Dendritic cell treated with granulocyte-macrophage colony-stimulating factor and Interleukin-4, amounts not matched to agents 40 ng/mL and 50 ng/mL, for 4 days (primary cell): ENCODE results near the gene ADCY9.

Experiments used
- H3K27ac Mint-ChIP-seq: one replicate; pipeline ENCODE4 v1.8.0; 2022; ENCODE audit warnings: mild to moderate bottlenecking, mixed read lengths
- H3K27me3 Mint-ChIP-seq: one replicate; pipeline ENCODE4 v1.8.0; 2022; ENCODE audit warnings: mild to moderate bottlenecking, mixed read lengths
- H3K36me3 Mint-ChIP-seq: one replicate; pipeline ENCODE4 v1.8.0; 2022; ENCODE audit warnings: low read depth, mixed read lengths
- H3K4me1 Mint-ChIP-seq: one replicate; pipeline ENCODE4 v1.8.0; 2022; ENCODE audit warnings: low read depth, mixed read lengths
- H3K4me3 Mint-ChIP-seq: one replicate; pipeline ENCODE4 v1.8.0; 2022; ENCODE audit warnings: mild to moderate bottlenecking, moderate library complexity, mixed read lengths
- H3K9me3 Mint-ChIP-seq: one replicate; pipeline ENCODE4 v1.8.0; 2022; ENCODE audit warnings: mixed read lengths
- intact Hi-C: fragments of 100-400 bp; cut with micrococcal nuclease; formaldehyde crosslinking; loops from one replicate; pipeline ENCODE4 v1.15.0; 2022

Gene ADCY9

DNA sequence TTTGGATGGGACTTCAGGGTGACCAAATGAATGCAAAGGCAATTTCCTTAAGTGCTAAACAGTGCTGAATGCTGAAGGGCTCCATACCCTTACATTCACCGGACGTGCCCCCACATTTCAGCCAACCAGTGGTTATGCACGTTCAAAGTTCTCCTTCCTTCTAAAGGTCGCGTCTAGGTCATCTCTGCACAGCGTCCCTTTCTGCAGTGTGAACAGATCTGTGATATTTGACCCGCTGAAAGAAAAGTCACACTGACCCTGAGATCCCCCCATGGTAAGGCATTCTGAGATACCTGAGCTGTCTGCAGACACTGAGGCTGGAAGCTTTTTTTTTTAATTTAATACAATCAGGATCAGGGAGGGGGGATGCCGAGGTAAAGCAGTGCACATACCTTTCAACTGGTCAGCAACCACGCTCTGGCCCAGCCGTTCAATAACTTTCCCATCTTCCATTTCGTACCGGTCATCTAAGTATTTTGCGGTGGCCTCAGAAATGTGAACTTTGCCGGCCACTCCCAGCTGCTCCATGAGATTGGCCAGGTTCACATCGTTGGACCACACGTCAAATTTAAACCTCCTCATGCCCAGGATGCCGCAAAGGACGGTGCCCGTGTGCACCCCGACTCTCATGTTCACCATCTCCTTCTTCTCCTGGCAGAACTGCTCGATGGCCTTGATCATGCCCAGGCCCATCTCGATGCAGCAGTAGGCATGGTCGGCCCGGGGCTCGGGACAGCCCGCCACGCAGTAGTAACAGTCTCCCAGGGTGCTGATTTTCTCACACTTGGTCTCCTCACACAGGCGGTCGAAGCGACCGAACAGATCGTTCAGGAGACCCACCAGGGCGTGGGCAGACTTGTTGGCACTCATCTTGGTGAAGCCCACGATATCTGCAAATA lies 2.6 kb downstream of the ADCY9 start:
- Mint-ChIP-seq H3K27ac (no peak overlapping the region), H3K9me3 (no peaks in the 10 kb centered on the region), H3K4me1 (peaks cover 68% of the 10 kb centered on the region), H3K36me3 (peaks cover 28% of the 10 kb centered on the region), H3K4me3 (peak overlapping the region; percentile 2), H3K27me3 (peaks cover 23% of the 10 kb centered on the region)
- intact Hi-C loops: loop anchor here (10.0 kb wide), 1 partner anchor 129 kb away; no protein-coding TSS in a partner anchor

DNA sequence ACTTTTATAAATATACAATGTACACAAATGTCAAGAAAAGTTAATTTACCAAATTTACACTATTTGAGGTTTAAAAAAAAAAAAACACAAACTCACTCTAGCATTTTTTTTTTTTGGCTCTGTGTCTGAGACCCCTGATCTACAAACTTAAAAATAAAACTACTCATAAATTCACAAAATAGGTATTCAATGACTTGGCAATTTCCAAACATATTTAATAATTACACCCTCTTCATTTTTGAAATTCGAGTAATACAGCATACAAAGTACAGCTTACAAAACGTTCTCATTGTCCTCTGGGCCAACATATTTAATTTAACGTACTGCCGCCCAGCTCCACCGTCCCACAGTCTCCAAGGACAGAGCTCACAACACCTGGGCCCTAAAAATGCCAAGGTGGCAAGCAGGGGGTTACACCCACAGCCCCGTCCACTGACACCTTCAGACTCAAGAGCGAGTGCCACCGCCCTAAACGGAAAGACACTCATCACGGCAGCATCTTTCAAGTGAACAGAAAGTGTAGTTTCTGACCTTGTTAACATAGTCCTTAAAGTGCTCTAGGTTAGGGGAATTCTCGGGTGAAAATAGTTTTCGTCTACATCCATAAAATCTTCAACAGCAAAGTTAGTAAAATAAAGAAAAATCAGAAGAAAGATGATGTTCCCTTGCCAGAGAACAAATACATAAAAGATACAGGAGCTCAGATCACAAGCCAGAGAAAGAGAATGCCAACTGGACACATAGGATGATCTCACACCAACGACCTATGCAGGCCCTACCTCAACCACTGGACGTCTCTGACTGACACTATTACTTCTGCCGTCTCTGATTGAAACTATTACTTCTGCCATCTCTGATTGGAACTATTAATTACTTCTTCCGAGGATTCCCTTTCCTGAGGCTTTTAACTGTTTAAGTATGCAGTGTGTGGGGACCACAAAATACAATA lies 4.2 kb downstream of the ADCY9 start:
- peak overlapping the region; percentile 25 for H3K4me3 Mint-ChIP-seq
- peaks cover 11% of the 10 kb centered on the region for H3K27me3 Mint-ChIP-seq
- peaks cover 65% of the 10 kb centered on the region for H3K4me1 Mint-ChIP-seq
- no peaks in the 10 kb centered on the region for H3K9me3 Mint-ChIP-seq
- intact Hi-C loops: loop anchor here (10.0 kb wide), 1 partner anchor 127 kb away; no protein-coding TSS in a partner anchor
- no peak overlapping the region for H3K27ac Mint-ChIP-seq
- H3K36me3 Mint-ChIP-seq: peaks cover 39% of the 10 kb centered on the region

DNA sequence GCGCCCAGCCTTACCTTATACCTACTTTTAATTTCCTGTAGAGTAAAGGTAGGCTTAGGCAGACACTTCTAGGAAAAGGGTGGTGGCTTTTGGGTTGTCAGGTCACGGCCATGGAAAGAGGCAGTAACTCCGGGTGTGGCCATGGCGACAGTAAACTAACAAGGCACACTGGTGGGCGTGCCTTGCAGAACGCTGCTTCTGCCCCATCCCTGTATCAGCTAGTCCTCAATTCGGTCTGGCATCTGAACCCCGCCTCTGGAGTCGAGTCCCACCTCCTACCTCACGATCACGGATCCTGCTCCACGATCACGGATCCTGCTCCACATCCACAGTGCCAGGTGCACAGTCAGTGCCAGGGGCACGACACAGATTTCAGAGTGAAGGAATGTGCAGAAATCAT lies 5.6 kb downstream of the ADCY9 start:
- intact Hi-C loops: loop anchor here (10.0 kb wide), 1 partner anchor 126 kb away; no protein-coding TSS in a partner anchor
- peaks cover 74% of the 10 kb centered on the region for H3K4me1 Mint-ChIP-seq
- H3K27ac Mint-ChIP-seq: no peak overlapping the region
- peaks cover 9% of the 10 kb centered on the region for H3K27me3 Mint-ChIP-seq
- no peak overlapping the region for H3K4me3 Mint-ChIP-seq
- no peaks in the 10 kb centered on the region for H3K9me3 Mint-ChIP-seq
- peaks cover 47% of the 10 kb centered on the region for H3K36me3 Mint-ChIP-seq

DNA sequence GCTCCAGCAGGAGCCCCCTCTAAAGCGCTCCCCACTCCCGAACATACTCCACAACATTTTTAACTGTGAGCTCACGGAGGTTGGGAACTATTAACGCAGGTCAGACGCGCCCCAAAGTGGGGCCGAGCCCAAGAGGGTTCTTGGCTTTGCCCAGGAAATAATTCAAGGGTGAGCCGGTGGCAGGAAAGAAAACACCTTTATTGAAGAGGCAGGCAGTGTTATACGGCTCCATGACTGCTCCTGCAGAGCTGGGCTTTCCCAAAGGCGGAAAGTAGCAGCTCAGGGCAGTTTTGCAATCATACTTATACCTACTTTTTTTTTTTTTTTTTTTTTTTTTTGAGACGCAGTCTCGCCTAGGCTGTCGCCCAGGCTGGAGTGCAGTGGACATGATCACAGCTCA lies 6.2 kb downstream of the ADCY9 start:
- no peak overlapping the region for H3K27ac Mint-ChIP-seq
- peaks cover 73% of the 10 kb centered on the region for H3K4me1 Mint-ChIP-seq
- H3K36me3 Mint-ChIP-seq: peaks cover 52% of the 10 kb centered on the region
- intact Hi-C loops: loop anchor here (10.0 kb wide), 1 partner anchor 125 kb away; no protein-coding TSS in a partner anchor
- H3K9me3 Mint-ChIP-seq: no peaks in the 10 kb centered on the region
- H3K27me3 Mint-ChIP-seq: peaks cover 7% of the 10 kb centered on the region
- no peak overlapping the region for H3K4me3 Mint-ChIP-seq

DNA sequence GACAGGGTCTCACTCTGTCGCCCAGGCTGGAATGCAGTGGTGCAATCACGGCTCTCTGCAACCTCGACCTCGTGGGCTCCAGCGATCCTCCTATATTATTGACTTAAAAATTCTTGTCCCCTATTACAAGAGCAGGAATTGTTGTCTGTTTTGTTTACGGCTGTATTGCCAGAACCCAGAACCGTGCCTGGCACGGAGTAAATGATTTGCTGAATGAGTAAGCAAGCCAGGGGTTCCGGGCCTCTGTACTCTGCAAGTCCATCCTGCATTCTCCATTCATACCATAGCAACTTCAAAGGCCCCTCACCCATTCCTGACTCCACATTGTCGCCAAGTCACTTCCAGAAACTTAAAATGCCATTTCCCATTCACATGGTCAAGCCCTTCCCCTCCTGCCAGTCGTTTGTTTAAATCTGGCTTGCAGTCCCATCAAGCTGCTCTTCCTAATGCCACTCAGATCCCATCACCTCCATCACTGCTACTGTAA lies 6.9 kb downstream of the ADCY9 start:
- peaks cover 53% of the 10 kb centered on the region for H3K36me3 Mint-ChIP-seq
- intact Hi-C loops: no loop called here
- H3K27me3 Mint-ChIP-seq: peaks cover under 1% of the 10 kb centered on the region
- no peak overlapping the region for H3K4me3 Mint-ChIP-seq
- no peak overlapping the region for H3K27ac Mint-ChIP-seq
- no peaks in the 10 kb centered on the region for H3K9me3 Mint-ChIP-seq
- H3K4me1 Mint-ChIP-seq: peaks cover 66% of the 10 kb centered on the region

DNA sequence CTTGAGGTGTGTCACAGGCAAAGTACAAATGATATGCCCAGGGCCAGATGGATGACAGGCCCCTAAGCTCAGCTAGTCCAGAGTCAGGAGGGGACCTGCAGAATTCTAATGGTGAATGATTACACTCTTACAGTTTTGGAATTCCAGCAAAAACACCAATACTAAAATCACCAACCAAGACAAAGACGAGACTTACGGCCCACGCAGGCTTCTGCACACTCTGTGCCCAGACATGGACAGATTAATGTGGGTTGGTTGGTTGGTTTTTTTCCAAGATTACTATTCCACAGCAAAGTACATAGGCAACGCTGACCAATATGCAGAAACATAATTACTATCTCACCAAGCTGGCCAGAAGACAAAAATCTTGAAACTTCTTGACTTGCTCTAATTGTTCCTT lies 9.7 kb downstream of the ADCY9 start:
- no peak overlapping the region for H3K4me3 Mint-ChIP-seq
- intact Hi-C loops: no loop called here
- no peaks in the 10 kb centered on the region for H3K27me3 Mint-ChIP-seq
- H3K9me3 Mint-ChIP-seq: no peaks in the 10 kb centered on the region
- H3K27ac Mint-ChIP-seq: no peak overlapping the region
- H3K4me1 Mint-ChIP-seq: peaks cover 41% of the 10 kb centered on the region
- peaks cover 67% of the 10 kb centered on the region for H3K36me3 Mint-ChIP-seq

DNA sequence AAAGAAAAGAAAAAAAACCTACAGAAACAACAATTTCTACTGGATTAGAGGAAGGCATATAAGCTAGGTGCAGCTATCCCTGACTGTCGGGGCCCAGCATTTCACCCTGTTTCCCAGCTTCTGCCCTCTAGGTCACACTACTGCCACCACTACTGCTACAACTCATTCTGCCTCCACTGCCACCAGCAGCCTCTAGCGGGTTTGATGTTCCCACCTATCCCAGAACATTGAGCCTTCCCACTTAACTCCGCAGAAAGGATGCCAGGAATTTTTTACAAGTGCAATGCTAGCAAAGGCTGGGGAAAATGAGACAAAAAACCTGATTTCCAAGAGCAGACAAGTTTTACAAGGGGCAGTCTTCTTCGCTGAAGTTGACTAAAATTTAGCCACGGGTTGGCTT lies 10.4 kb downstream of the ADCY9 start:
- no peaks in the 10 kb centered on the region for H3K27me3 Mint-ChIP-seq
- intact Hi-C loops: no loop called here
- peaks cover 67% of the 10 kb centered on the region for H3K36me3 Mint-ChIP-seq
- H3K9me3 Mint-ChIP-seq: no peaks in the 10 kb centered on the region
- no peak overlapping the region for H3K4me3 Mint-ChIP-seq
- H3K4me1 Mint-ChIP-seq: peaks cover 34% of the 10 kb centered on the region
- H3K27ac Mint-ChIP-seq: no peak overlapping the region

DNA sequence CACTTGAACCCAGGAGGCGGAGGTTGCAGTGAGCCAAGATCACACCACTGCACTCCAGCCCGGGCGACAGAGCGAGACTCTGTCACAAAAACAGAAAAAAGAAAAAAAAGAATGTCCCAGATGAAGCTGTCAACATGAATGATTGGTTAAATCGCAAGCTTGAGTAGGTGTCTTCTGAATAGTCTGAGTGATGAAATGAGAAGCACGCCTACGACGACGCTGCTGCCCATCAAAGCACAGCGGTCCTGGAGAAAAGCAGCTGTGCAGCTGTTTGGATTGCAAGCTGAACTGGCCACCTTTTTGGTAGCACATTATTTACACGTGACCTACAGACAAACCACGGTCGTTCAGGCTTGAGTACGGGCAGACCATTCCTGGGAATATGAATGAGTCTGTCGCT lies 12.5 kb downstream of the ADCY9 start:
- H3K4me1 Mint-ChIP-seq: peaks cover 17% of the 10 kb centered on the region
- no peaks in the 10 kb centered on the region for H3K27me3 Mint-ChIP-seq
- H3K36me3 Mint-ChIP-seq: peaks cover 63% of the 10 kb centered on the region
- intact Hi-C loops: no loop called here
- H3K27ac Mint-ChIP-seq: no peak overlapping the region
- no peaks in the 10 kb centered on the region for H3K9me3 Mint-ChIP-seq
- H3K4me3 Mint-ChIP-seq: no peak overlapping the region

DNA sequence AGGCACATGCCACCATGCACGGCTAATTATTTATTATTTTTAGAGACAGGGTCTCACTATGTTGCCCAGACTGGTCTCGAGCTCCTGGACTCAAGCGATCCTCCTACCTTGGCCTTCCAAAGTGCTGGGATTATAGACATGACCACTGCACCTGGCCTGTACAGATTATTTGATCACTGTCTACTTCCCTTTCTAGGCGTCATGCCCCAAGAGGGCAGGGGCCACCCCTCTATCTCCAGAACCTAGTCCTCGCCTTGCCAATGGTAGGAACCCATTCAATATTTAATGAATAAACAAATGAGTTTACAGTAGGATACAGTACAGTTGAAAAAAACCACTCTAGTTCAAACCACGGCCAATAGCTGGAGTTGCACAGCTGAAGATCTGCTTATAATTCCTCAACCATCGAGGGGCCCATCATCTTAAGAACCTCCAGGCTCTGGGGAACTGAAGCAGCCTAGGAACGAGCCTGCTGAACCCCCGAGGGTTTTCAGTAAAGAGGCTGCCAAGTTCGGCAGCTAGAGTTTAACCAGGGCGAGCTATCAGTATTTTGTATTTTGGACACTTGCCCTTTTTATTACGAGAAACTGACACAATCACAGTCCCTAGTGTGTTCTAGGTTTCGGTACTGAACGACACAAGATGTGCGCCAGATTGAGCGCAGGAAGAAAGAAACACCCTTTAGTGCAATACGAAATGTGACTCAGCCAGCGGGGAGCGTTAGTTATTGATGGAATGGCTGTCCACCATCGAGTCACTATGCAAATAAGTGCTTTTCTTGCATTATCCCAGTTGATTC lies 14.6 kb downstream of the ADCY9 start:
- no peak overlapping the region for H3K4me3 Mint-ChIP-seq
- intact Hi-C loops: no loop called here
- H3K27ac Mint-ChIP-seq: no peak overlapping the region
- H3K36me3 Mint-ChIP-seq: peaks cover 51% of the 10 kb centered on the region
- peaks cover 19% of the 10 kb centered on the region for H3K4me1 Mint-ChIP-seq
- no peaks in the 10 kb centered on the region for H3K27me3 Mint-ChIP-seq
- H3K9me3 Mint-ChIP-seq: no peaks in the 10 kb centered on the region

DNA sequence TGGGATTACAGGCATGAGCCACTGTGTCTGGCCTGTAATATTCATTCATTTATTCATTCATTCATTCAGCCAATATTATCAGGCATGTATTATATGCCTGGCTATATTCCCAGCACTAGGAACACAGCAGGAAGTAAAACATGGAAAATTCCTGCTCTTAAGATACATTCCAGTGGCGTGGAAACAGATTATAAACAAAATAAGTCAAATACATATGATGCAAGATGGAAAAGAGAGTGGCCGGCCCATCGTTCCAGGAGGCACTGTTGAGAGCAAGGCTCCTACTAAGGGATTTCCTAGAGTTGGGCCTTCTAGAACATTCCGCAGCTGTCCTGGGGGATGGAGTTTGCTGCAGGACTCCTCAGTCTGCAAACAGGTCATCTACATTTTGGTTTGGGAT lies 17.7 kb downstream of the ADCY9 start:
- intact Hi-C loops: no loop called here
- no peaks in the 10 kb centered on the region for H3K9me3 Mint-ChIP-seq

DNA sequence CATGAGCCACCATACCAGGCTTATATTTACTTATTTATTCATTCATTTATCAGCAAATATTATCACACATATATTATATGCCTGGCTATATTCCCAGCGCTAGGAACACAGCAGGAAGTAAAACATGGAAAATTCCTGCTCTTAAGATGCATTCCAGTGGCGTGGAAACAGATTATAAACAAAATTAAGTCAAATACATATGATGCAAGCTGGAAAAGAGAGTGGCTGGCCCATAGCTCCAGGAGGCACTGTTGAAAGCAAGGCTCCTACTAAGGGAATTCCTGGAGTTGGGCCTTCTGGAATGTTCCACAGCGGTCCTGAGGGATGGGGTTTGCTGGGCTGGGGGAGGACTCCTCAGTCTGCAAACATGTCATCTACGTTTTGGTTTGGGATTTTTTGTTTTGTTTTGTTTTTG lies 18.4 kb downstream of the ADCY9 start:
- intact Hi-C loops: no loop called here
- no peaks in the 10 kb centered on the region for H3K9me3 Mint-ChIP-seq
- no peak overlapping the region for H3K4me3 Mint-ChIP-seq
- H3K36me3 Mint-ChIP-seq: peaks cover 20% of the 10 kb centered on the region
- no peaks in the 10 kb centered on the region for H3K27me3 Mint-ChIP-seq
- H3K4me1 Mint-ChIP-seq: peaks cover 12% of the 10 kb centered on the region
- no peak overlapping the region for H3K27ac Mint-ChIP-seq

More for the DNA sequence above, 17.7 kb downstream of the ADCY9 start:
- no peaks in the 10 kb centered on the region for H3K27me3 Mint-ChIP-seq
- H3K36me3 Mint-ChIP-seq: peaks cover 25% of the 10 kb centered on the region
- H3K4me1 Mint-ChIP-seq: peaks cover 12% of the 10 kb centered on the region
- H3K27ac Mint-ChIP-seq: no peak overlapping the region
- no peak overlapping the region for H3K4me3 Mint-ChIP-seq

DNA sequence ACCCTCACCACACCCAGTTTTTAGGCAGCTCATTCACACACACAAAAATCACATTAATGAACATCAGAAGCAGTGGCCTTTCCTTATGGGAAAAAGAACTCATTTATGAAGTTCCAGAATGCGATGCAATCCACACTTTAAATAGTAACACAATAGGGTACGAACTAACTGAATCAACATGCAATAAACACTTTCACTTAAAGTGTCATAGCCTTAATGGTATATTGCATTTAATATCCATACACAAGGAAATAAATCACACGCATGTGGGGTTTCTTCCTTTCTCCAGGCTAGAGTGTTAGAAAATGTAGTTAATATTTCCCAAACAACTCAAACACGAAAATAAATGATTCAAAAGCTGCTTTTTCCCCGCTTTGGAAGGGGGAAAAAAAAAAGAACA lies 19.7 kb downstream of the ADCY9 start:
- Mint-ChIP-seq H3K27me3 (no peaks in the 10 kb centered on the region), H3K27ac (peak overlapping the region; percentile 46), H3K4me3 (no peak overlapping the region), H3K4me1 (peaks cover 18% of the 10 kb centered on the region), H3K36me3 (peaks cover 10% of the 10 kb centered on the region), H3K9me3 (no peaks in the 10 kb centered on the region)
- intact Hi-C loops: no loop called here

DNA sequence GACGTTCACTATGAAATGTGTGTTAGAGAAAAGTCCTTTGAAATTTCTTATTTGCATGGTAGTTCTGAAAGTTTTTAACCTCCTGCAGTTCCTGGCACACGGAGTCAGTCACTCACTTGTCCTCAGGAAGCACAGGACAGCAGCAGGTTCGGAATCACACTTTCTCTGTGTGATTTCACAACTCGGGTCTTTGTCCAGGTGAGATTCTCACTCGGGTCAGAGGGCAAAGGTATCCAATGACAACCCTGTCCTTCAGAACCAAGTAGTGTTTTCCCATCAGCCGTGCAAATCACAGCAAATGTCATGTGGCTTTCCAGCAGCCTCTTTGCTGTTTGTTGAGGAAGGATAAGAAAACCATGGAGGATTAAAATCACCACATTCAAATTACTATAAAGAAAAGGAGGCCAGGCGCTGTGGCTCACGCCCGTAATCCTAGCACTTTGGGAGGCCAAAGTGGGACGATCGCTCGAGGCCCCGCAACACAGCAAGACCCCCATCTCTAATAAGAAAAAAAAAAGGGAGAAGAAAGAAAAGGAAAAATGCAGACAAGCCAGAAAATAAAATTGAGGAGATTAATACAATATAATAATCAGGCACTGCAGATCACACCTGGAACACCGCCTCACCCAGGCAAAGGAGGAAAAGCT lies 22.0 kb downstream of the ADCY9 start:
- H3K4me3 Mint-ChIP-seq: no peak overlapping the region
- no peaks in the 10 kb centered on the region for H3K27me3 Mint-ChIP-seq
- no peaks in the 10 kb centered on the region for H3K9me3 Mint-ChIP-seq
- intact Hi-C loops: no loop called here
- H3K4me1 Mint-ChIP-seq: peaks cover 30% of the 10 kb centered on the region
- no peaks in the 10 kb centered on the region for H3K36me3 Mint-ChIP-seq
- no peak overlapping the region for H3K27ac Mint-ChIP-seq
